OCI-M1 (cell line): ENCODE results near the gene OR6S1.
A peak's percentile ranks its signal among the peaks of the same experiment; 100 is the strongest.

Experiments used
- DNase-seq: peaks from one replicate; lab custom pipeline; 2025; lab: John Stamatoyannopoulos, UW

Gene OR6S1

GRCh38 chr14:20668969-20669368, 27.5 kb upstream of the OR6S1 start:
- peak; percentile 26 for DNase-seq

- no peak for DNase-seq
Measured at GRCh38 chr14:20667957-20668356, 26.5 kb upstream of the OR6S1 start.

- peak; percentile 48 for DNase-seq
Measured at GRCh38 chr14:20666400-20666961, 25.0 kb upstream of the OR6S1 start.

- DNase-seq, result peak; percentile 94
Measured at GRCh38 chr14:20662968-20663732, 21.7 kb upstream of the OR6S1 start.

GRCh38 chr14:20661197-20661596, 19.7 kb upstream of the OR6S1 start:
- no peak for DNase-seq

GRCh38 chr14:20659813-20660395, 18.4 kb upstream of the OR6S1 start:
- no peak for DNase-seq

- no peak for DNase-seq
Measured at GRCh38 chr14:20659336-20659735, 17.8 kb upstream of the OR6S1 start.

GRCh38 chr14:20658246-20658645, 16.8 kb upstream of the OR6S1 start:
- DNase-seq, result no peak

- peak; percentile 46 for DNase-seq
Measured at GRCh38 chr14:20657216-20658211, 16.0 kb upstream of the OR6S1 start.

GRCh38 chr14:20656274-20656673, 14.8 kb upstream of the OR6S1 start:
- DNase-seq, result no peak

GRCh38 chr14:20655851-20656250, 14.4 kb upstream of the OR6S1 start:
- no peak for DNase-seq

- DNase-seq, result peak; percentile 96
Measured at GRCh38 chr14:20652996-20653975, 11.8 kb upstream of the OR6S1 start.

GRCh38 chr14:20645481-20645880, 4.0 kb upstream of the OR6S1 start:
- DNase-seq, result no peak

GRCh38 chr14:20644520-20644919, 3.0 kb upstream of the OR6S1 start:
- no peak for DNase-seq

GRCh38 chr14:20642755-20643154, 1.3 kb upstream of the OR6S1 start:
- peak; percentile 34 for DNase-seq

- no peak for DNase-seq
Measured at GRCh38 chr14:20642182-20642581, 691 bp upstream of the OR6S1 start.

GRCh38 chr14:20632831-20633691, 8.4 kb downstream of the OR6S1 start:
- DNase-seq, result peak; percentile 94

- peak; percentile 71 for DNase-seq
Measured at GRCh38 chr14:20632448-20632830, 9.1 kb downstream of the OR6S1 start.

GRCh38 chr14:20631880-20632389, 9.6 kb downstream of the OR6S1 start:
- peak; percentile 78 for DNase-seq
